ENCODE measurements around the gene PTDSS2.

Gene PTDSS2

GRCh38 chr11:437228-437870 lies 12.7 kb upstream of the PTDSS2 start:
- Mint-ChIP-seq H3K27ac (no peak overlapping the region), H3K27me3 (no peaks in the 10 kb centered on the region), H3K4me1 (peaks cover 42% of the 10 kb centered on the region), H3K9me3 (no peaks in the 10 kb centered on the region), H3K4me3 (no peak overlapping the region)
- no peak for ATAC-seq
- no peak for DNase-seq

- no peaks in the 10 kb centered on the region for H3K9me3 Mint-ChIP-seq
- ATAC-seq (no peak), DNase-seq (no peak)
- peaks cover 42% of the 10 kb centered on the region for H3K4me1 Mint-ChIP-seq
- no peak overlapping the region for H3K27ac Mint-ChIP-seq
- H3K27me3 Mint-ChIP-seq: no peaks in the 10 kb centered on the region
- no peak overlapping the region for H3K4me3 Mint-ChIP-seq
Observed at GRCh38 chr11:438101-438844, 11.8 kb upstream of the PTDSS2 start.

GRCh38 chr11:439315-440064 lies 10.6 kb upstream of the PTDSS2 start:
- H3K27me3 Mint-ChIP-seq: no peaks in the 10 kb centered on the region
- no peak overlapping the region for H3K27ac Mint-ChIP-seq
- DNase-seq (no peak), ATAC-seq (no peak)
- H3K4me3 Mint-ChIP-seq: peak overlapping the region in 1 of 2 donors; percentile 17
- H3K9me3 Mint-ChIP-seq: no peaks in the 10 kb centered on the region
- peaks cover 42% of the 10 kb centered on the region for H3K4me1 Mint-ChIP-seq

GRCh38 chr11:440065-441042 lies 9.7 kb upstream of the PTDSS2 start:
- DNase-seq (no peak), ATAC-seq (no peak)
- H3K4me1 Mint-ChIP-seq: peaks cover 42% of the 10 kb centered on the region
- peak overlapping the region in 1 of 2 donors; percentile 12 for H3K27ac Mint-ChIP-seq
- peak overlapping the region; percentile 66 to 75 for H3K4me3 Mint-ChIP-seq
- no peaks in the 10 kb centered on the region for H3K9me3 Mint-ChIP-seq
- H3K27me3 Mint-ChIP-seq: no peaks in the 10 kb centered on the region

GRCh38 chr11:441043-441417 lies 9.0 kb upstream of the PTDSS2 start:
- Mint-ChIP-seq H3K9me3 (no peaks in the 10 kb centered on the region), H3K4me3 (peak overlapping the region; percentile 66 to 75), H3K27ac (peak overlapping the region in 1 of 2 donors; percentile 45), H3K27me3 (no peaks in the 10 kb centered on the region), H3K4me1 (peaks cover 42% of the 10 kb centered on the region)
- no peak for DNase-seq
- no peak for ATAC-seq

GRCh38 chr11:441418-442274 lies 8.4 kb upstream of the PTDSS2 start, which contains the start of gene ANO9:
Gene ANO9, minus strand, starts transcription at chr11:442011. Its CDS starts 85 bp downstream, at chr11:441926.
- ATAC-seq (peak; percentile 88), DNase-seq (peak; percentile 59 to 64)
- Mint-ChIP-seq H3K27me3 (no peaks in the 10 kb centered on the region), H3K4me3 (peak within 1 kb of the TSS; percentile 66 to 75), H3K9me3 (no peaks in the 10 kb centered on the region), H3K4me1 (peaks cover 42% of the 10 kb centered on the region), H3K27ac (peak within 1 kb of the TSS in 1 of 2 donors; percentile 63)

- Mint-ChIP-seq H3K4me1 (peaks cover 36% of the 10 kb centered on the region), H3K27me3 (no peaks in the 10 kb centered on the region), H3K9me3 (no peaks in the 10 kb centered on the region), H3K27ac (no peak overlapping the region), H3K4me3 (no peak overlapping the region)
- ATAC-seq (no peak), DNase-seq (no peak)
Observed at GRCh38 chr11:442611-443081, 7.4 kb upstream of the PTDSS2 start.

GRCh38 chr11:443542-444199 lies 6.4 kb upstream of the PTDSS2 start:
- peaks cover 35% of the 10 kb centered on the region for H3K4me1 Mint-ChIP-seq
- H3K27me3 Mint-ChIP-seq: no peaks in the 10 kb centered on the region
- no peak for ATAC-seq
- H3K27ac Mint-ChIP-seq: no peak overlapping the region
- no peak for DNase-seq
- no peak overlapping the region for H3K4me3 Mint-ChIP-seq
- H3K9me3 Mint-ChIP-seq: no peaks in the 10 kb centered on the region

GRCh38 chr11:444396-445144 lies 5.5 kb upstream of the PTDSS2 start:
- no peaks in the 10 kb centered on the region for H3K9me3 Mint-ChIP-seq
- peaks cover 36% of the 10 kb centered on the region for H3K4me1 Mint-ChIP-seq
- no peak overlapping the region for H3K4me3 Mint-ChIP-seq
- no peaks in the 10 kb centered on the region for H3K27me3 Mint-ChIP-seq
- DNase-seq: no peak
- H3K27ac Mint-ChIP-seq: no peak overlapping the region
- no peak for ATAC-seq

- Mint-ChIP-seq H3K4me3 (no peak overlapping the region), H3K4me1 (peaks cover 24% of the 10 kb centered on the region), H3K27me3 (no peaks in the 10 kb centered on the region), H3K27ac (no peak overlapping the region), H3K9me3 (no peaks in the 10 kb centered on the region)
- DNase-seq (no peak), ATAC-seq (no peak)
Observed at GRCh38 chr11:445765-446588, 4.1 kb upstream of the PTDSS2 start.

GRCh38 chr11:446891-447290 lies 3.2 kb upstream of the PTDSS2 start:
- Mint-ChIP-seq H3K27me3 (no peaks in the 10 kb centered on the region), H3K27ac (no peak overlapping the region), H3K4me3 (peak overlapping the region; percentile 2 to 23), H3K4me1 (peaks cover 29% of the 10 kb centered on the region), H3K9me3 (no peaks in the 10 kb centered on the region)
- ATAC-seq (no peak), DNase-seq (no peak)

GRCh38 chr11:447923-448731 lies 2.0 kb upstream of the PTDSS2 start:
- H3K27ac Mint-ChIP-seq: peak overlapping the region; percentile 94 to 98
- peak; percentile 90 for ATAC-seq
- peaks cover 35% of the 10 kb centered on the region for H3K4me1 Mint-ChIP-seq
- no peaks in the 10 kb centered on the region for H3K9me3 Mint-ChIP-seq
- DNase-seq: peak; percentile 96 to 97
- no peaks in the 10 kb centered on the region for H3K27me3 Mint-ChIP-seq
- peak overlapping the region; percentile 97 to 98 for H3K4me3 Mint-ChIP-seq
